DOHH2 (cell line): ENCODE results near the gene SLC39A5.
"Not testable (repeated sequence)": the region's sequence is repeated elsewhere in the genome, so short reads cannot be mapped to it uniquely, and the experiment has no call there.

Experiments used
- H3F3A ChIP-seq: fragments of 200-600 bp; sonication (generic), shearing (Covaris generic); 2 replicates; pipeline ENCODE4 v1.6.0; 2016; ENCODE audit warnings: antibody characterized with exemption, mild to moderate bottlenecking; ENCODE audit not compliant: control insufficient read depth, insufficient read depth
- H3K27ac ChIP-seq: fragments of 200-600 bp; sonication (generic); 2 replicates; pipeline ENCODE4 v1.5.1; 2014; ENCODE audit warnings: low read depth, mild to moderate bottlenecking, low read length, moderate library complexity
- H3K27me3 ChIP-seq: fragments of 200-600 bp; sonication (generic); 2 replicates; pipeline ENCODE4 v1.6.1; 2014; ENCODE audit warnings: mild to moderate bottlenecking, low read length, mixed read lengths; ENCODE audit not compliant: control insufficient read depth
- H3K36me3 ChIP-seq: fragments of 200-600 bp; sonication (generic); 2 replicates; pipeline ENCODE4 v1.6.1; 2014; ENCODE audit warnings: mild to moderate bottlenecking, low read length, moderate library complexity, mixed read lengths; ENCODE audit not compliant: control insufficient read depth
- H3K4me1 ChIP-seq: fragments of 200-600 bp; sonication (generic); 2 replicates; pipeline ENCODE4 v1.6.1; 2014; ENCODE audit warnings: mild to moderate bottlenecking, low read length, mixed read lengths; ENCODE audit not compliant: control insufficient read depth
- H3K4me2 ChIP-seq: fragments of 200-600 bp; sonication (generic); 2 replicates; pipeline ENCODE4 v1.6.0; 2014; ENCODE audit warnings: mild to moderate bottlenecking, low read length, moderate library complexity
- H3K4me3 ChIP-seq: fragments of 200-600 bp; sonication (generic); 2 replicates; pipeline ENCODE4 v1.5.1; 2014; ENCODE audit warnings: mild to moderate bottlenecking, low read length, mixed read lengths
- H3K79me2 ChIP-seq: fragments of 200-600 bp; sonication (generic); 2 replicates; pipeline ENCODE4 v1.6.1; 2014; ENCODE audit warnings: mild to moderate bottlenecking, low read length, mixed read lengths; ENCODE audit not compliant: control insufficient read depth
- H3K9me2 ChIP-seq: fragments of 200-600 bp; sonication (generic); replicated peaks from 2 replicates; pipeline ENCODE4 v1.6.1; 2014; ENCODE audit warnings: mild to moderate bottlenecking, low read length, mixed read lengths; ENCODE audit not compliant: control insufficient read depth
- H3K9me3 ChIP-seq: fragments of 200-600 bp; sonication (generic); 2 replicates; pipeline ENCODE4 v1.6.1; 2014; ENCODE audit warnings: antibody characterized with exemption, low read length, mixed read lengths; ENCODE audit not compliant: control insufficient read depth, insufficient read depth
- H4K20me1 ChIP-seq: fragments of 200-600 bp; sonication (generic); 2 replicates; pipeline ENCODE4 v1.6.0; 2014; ENCODE audit warnings: low read depth, mild to moderate bottlenecking, antibody characterized with exemption, low read length, moderate library complexity; ENCODE audit not compliant: control insufficient read depth, insufficient read depth
- EZH2phosphoT487 ChIP-seq: fragments of 200-600 bp; sonication (generic); IDR thresholded peaks from 2 replicates; pipeline ENCODE4 v1.6.1; 2017; ENCODE audit warnings: borderline replicate concordance, mild to moderate bottlenecking, antibody characterized with exemption, low read length, moderate library complexity, mixed read lengths
- TF ChIP-seq, protein P1 (sequence below): fragments of 200-600 bp; sonication (generic); IDR thresholded peaks from one replicate; pipeline ENCODE4 v1.5.1; 2014; ENCODE audit warnings: antibody characterized with exemption, mild to moderate bottlenecking, low read depth, low read length; ENCODE audit not compliant: poor library complexity, severe bottlenecking

The SLC39A5 gene

DNA sequence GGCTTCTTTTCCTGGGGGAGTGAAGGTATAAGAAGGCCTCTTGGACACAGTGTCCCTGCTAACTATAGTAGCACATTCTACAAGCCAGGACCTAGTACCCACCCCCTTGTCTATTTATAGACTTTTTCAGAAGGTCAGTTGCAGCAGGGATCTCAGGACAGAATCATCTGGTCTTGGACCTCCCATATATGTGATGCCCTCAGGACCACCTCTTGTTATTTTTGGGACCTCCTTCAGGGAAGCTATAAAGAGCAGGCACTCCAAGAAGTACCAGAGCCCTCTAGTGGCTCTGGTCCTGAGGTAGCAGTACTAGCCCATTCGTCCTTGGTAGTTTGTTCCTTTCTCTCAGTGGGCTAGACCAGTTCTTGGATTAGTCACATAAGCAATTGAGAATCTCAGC, 41.2 kb downstream of the SLC39A5 start:
- no peaks in the 10 kb centered on the region for H4K20me1 ChIP-seq
- peaks cover 14% of the 10 kb centered on the region for H3K4me1 ChIP-seq
- TF ChIP-seq, protein P1, sequence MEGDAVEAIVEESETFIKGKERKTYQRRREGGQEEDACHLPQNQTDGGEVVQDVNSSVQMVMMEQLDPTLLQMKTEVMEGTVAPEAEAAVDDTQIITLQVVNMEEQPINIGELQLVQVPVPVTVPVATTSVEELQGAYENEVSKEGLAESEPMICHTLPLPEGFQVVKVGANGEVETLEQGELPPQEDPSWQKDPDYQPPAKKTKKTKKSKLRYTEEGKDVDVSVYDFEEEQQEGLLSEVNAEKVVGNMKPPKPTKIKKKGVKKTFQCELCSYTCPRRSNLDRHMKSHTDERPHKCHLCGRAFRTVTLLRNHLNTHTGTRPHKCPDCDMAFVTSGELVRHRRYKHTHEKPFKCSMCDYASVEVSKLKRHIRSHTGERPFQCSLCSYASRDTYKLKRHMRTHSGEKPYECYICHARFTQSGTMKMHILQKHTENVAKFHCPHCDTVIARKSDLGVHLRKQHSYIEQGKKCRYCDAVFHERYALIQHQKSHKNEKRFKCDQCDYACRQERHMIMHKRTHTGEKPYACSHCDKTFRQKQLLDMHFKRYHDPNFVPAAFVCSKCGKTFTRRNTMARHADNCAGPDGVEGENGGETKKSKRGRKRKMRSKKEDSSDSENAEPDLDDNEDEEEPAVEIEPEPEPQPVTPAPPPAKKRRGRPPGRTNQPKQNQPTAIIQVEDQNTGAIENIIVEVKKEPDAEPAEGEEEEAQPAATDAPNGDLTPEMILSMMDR = peak; percentile 59
- TF ChIP-seq EZH2phosphoT487 = no peak
- H3K36me3 ChIP-seq = peaks cover 63% of the 10 kb centered on the region
- no peak overlapping the region for H3K4me3 ChIP-seq
- H3K79me2 ChIP-seq = no peaks in the 10 kb centered on the region
- no peaks in the 10 kb centered on the region for H3K9me2 ChIP-seq
- H3F3A ChIP-seq = peaks cover 43% of the 10 kb centered on the region
- no peaks in the 10 kb centered on the region for H3K27me3 ChIP-seq
- H3K27ac ChIP-seq = no peak overlapping the region
- H3K4me2 ChIP-seq = no peak overlapping the region
- H3K9me3 ChIP-seq = no peaks in the 10 kb centered on the region

DNA sequence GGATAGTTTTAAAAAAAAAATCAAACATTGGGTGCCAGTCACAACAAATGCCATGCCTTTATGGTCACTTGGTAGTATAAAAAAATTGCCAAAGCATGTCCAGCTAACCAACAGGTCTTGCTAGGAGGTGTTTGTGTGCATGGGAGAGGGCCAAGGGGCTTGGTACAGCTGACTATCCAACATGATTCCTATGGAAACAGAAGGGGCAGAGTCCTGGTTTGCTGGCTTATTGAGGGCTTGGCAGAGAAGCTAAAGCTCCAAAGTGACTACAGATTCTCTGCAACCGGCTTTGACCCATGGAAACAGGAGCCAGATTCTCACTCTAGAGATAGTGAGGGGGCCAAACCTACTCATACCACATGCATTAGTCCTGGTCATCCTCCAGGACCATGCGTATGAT, 42.6 kb downstream of the SLC39A5 start:
- H3K79me2 ChIP-seq = not testable (repeated sequence)
- H3F3A ChIP-seq = peaks cover 43% of the 10 kb centered on the region

DNA sequence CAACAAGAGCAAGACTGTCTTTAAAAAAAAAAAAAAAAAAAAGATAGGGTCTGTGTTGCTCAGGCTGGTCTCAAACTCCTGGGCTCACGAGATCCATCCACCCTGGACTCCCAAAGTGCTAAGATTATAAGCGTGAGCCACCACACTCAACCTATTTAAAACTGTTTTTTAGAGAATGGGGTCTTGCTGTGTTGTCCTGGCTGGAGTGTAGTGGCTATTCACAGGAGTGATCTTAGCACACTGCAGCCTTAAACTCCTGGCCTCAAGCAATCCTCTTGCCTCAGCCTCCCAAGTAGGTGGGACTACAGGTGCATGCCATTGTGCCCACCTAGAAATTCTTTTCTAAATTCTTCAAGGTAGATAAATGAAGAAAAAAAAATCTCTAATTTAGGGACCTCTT, 44.4 kb downstream of the SLC39A5 start:
- no peaks in the 10 kb centered on the region for H3K4me1 ChIP-seq
- no peaks in the 10 kb centered on the region for H3K27me3 ChIP-seq
- H3K79me2 ChIP-seq = no peaks in the 10 kb centered on the region
- H3K9me3 ChIP-seq = no peaks in the 10 kb centered on the region
- peaks cover 89% of the 10 kb centered on the region for H3K36me3 ChIP-seq
- TF ChIP-seq, protein P1 = no peak
- no peak for TF ChIP-seq EZH2phosphoT487
- no peaks in the 10 kb centered on the region for H4K20me1 ChIP-seq
- H3K9me2 ChIP-seq = no peaks in the 10 kb centered on the region
- H3K4me2 ChIP-seq = no peak overlapping the region
- H3K27ac ChIP-seq = no peak overlapping the region
- peaks cover 27% of the 10 kb centered on the region for H3F3A ChIP-seq
- no peak overlapping the region for H3K4me3 ChIP-seq

More for the DNA sequence above, 42.6 kb downstream of the SLC39A5 start:
- not testable (repeated sequence) for H3K4me1 ChIP-seq, H3K4me3 ChIP-seq, H4K20me1 ChIP-seq, H3K9me2 ChIP-seq, H3K9me3 ChIP-seq, H3K27ac ChIP-seq, H3K4me2 ChIP-seq, H3K27me3 ChIP-seq
- H3K36me3 ChIP-seq = peaks cover 73% of the 10 kb centered on the region

DNA sequence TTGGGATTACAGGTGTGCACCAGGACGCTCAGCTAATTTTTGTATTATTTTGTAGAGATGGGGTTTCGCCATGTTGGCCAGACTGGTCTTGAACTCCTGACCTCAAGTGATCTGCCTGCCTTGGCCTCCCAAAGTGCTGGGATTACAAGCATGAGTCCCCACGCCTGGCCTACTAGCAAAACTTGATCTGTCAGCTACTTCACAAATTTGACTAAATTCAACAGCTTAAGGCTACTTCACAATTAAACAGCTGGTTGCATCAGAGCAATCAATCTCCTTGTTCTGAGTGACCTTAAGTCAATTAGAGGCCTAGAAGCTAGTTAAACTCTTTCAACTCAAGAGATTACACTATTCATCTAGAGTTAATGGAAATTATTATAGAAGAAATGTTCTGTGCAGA, 49.1 kb downstream of the SLC39A5 start:
- Histone ChIP-seq H4K20me1 (no peaks in the 10 kb centered on the region), H3K36me3 (peaks cover 93% of the 10 kb centered on the region), H3K4me2 (no peak overlapping the region), H3K9me3 (no peaks in the 10 kb centered on the region), H3K27me3 (no peaks in the 10 kb centered on the region), H3K9me2 (no peaks in the 10 kb centered on the region), H3F3A (peaks cover 8% of the 10 kb centered on the region; the same call in 1 of the 2 replicates), H3K27ac (no peak overlapping the region), H3K4me1 (no peaks in the 10 kb centered on the region), H3K4me3 (no peak overlapping the region), H3K79me2 (no peaks in the 10 kb centered on the region)
- TF ChIP-seq, protein P1 = no peak
- TF ChIP-seq EZH2phosphoT487 = no peak
